Glomerular endothelial cell (primary cell): ENCODE data around the gene MFN2. TPM values are rescaled to one million over a fixed set of nuclear protein-coding genes. Genes with fewer than 3 reads are reported as not detected.
A peak's percentile ranks its signal among the peaks of the same experiment; 100 is the strongest.
"Not testable (repeated sequence)": the region's sequence is repeated elsewhere in the genome, so short reads cannot be mapped to it uniquely, and the experiment has no call there.

Experiments
- DNase-seq: peaks from one replicate; pipeline ENCODE4 v3.0.0-alpha.2; 2011; ENCODE audit warnings: low read depth, low spot score; ENCODE audit errors: extremely low read depth
- total RNA-seq: library from RNA; depleted of rRNA; stranded (reverse); fragments of >200 nt; gene quantifications from 2 replicates; pipeline ENCODE4 v1.2.3, GENCODE V29; 2015

MFN2 gene
- total RNA-seq: 61.1 and 63.8 TPM in 2 replicates

DNA sequence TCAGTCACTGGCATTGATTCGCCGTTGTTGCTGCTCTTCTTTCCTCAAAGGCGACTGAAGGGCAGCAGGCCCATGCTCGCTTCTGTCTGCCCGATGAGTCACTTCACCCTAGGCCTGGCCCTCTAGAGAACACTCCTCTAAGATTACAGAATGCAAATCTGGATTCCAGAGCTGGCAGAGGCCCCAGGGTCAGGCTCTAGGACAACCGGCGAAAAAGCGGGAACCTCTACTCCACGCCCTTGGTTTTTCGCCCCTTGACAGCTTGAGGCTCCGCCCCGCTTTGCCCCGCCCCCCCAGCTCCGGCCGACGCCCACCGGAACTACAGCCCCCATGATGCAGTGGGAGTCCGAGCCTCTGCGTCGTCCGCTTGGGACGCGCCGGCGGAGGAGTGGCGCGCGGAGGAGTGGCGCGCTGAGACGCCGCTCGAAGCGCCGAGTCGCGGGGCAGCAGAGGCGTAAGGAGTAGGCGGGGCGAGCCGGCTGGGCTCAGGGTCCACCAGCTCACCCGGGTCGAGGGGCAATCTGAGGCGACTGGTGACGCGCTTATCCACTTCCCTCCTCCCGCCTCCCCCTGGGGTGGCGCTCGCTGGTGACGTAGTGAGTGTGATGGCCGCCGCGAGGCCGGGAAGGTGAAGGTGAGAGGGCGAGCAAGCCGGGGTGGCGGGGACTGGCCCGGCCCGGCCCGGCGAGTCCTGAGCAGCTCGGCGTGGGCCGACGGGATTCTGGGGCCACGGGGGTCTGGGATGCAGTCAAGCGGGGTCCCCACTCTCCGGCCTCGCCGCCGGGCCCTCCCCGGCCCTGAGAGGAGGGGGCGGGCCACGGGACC lies at the start of gene MFN2:
Gene MFN2, plus strand, starts transcription at position 594 of the 825 bp plus-strand sequence. CDS start 8,725 bp downstream, outside the sequence.
- DNase-seq: peak; percentile 66

GRCh38 chr1:11930571-11931445 lies 49.4 kb upstream of the MFN2 start:
- DNase-seq: no peak

DNA sequence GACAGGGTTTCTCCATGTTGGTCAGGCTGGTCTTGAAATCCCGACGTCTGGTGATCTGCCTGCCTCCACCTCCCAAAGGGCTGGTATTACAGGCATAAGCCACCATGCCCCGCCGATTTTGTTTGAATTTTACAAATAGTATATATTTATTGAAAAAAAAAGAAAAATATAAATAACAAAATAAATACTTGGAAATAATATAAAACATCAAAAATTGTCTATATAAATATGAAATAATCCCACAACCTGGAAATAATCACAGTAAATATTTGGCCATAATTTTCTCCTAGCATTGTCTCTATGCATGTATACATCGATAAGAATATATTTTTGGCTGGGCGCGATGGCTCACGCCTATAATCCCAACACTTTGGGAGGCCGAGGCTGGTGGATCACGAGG lies 48.4 kb upstream of the MFN2 start:
- no peak for DNase-seq

- DNase-seq: no peak
Measured at GRCh38 chr1:11934302-11935056, 45.8 kb upstream of the MFN2 start, which contains the start of gene PLOD1. Gene PLOD1, plus strand, starts transcription at chr1:11934717. Its CDS starts 63 bp downstream, at chr1:11934780.

DNA sequence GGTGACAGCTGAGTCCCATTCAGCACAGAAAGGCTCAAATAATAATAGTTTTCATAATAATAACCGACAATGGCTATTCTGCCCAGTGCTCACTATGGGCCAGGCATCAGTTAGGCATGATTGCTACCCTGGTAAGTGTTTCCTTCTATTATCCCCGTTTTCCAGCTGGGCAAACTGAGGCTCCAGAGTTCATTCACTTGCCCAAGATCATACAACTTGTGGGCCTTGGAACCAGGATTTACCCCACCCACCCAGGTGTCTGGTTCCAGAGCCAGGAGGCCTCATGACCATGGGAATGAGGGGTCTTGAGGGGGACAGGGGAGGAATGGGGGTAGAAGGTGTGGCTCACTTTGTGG lies 45.2 kb upstream of the MFN2 start:
- no peak for DNase-seq

- not testable (repeated sequence) for DNase-seq
Measured at GRCh38 chr1:11935733-11936132, 44.5 kb upstream of the MFN2 start.

GRCh38 chr1:11938722-11939526 lies 41.3 kb upstream of the MFN2 start:
- no peak for DNase-seq

DNA sequence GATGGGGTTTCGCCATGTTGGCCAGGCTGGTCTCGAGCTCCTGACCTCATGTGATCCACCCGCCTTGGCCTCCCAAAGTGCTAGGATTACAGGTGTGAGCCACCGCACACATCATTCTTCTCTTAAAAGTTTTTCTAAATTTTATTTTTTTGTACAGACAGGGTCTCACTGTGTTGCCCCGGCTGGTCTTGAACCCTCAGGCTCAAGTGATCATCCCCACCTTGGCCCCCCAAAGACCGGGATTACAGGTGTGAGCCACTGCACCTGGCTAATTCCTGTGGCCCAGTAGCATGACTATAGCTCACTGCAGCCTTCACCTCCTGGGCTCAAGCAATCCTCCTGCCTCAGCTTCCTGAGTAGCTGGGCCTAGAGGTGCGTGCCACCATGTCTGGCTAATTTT lies 40.5 kb upstream of the MFN2 start:
- not testable (repeated sequence) for DNase-seq

DNA sequence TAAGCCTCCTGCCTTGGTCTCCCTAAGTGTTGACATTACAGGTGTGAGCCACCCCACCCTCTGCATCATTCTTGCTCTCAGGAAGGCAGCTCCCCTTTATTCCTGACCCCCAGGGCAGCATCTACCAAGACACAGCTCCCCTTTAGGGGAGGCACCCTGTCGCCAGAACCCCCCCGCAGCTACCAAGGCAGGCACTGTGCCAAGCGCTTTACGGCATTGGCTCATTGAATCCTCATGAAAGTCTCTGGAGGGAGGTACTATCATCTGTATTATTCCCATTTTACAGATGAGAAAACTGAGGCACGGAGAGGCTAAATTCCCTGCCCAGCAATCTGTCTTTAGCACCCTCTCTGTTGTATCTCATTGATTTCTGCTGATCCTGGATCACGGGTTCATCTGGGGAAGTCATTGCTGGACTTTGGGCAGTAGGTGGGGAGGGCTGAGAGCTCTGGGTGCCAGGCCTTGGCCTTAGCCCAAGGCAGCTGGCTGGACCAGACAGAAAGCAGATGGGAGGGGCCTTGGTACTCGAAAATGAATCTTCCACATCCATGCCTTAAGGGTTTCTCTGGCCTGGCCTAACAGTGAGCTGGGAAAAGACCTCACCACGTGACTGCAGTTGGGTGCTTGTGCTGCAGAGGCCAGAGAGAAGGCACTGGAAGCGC lies 39.9 kb upstream of the MFN2 start:
- no peak for DNase-seq

DNA sequence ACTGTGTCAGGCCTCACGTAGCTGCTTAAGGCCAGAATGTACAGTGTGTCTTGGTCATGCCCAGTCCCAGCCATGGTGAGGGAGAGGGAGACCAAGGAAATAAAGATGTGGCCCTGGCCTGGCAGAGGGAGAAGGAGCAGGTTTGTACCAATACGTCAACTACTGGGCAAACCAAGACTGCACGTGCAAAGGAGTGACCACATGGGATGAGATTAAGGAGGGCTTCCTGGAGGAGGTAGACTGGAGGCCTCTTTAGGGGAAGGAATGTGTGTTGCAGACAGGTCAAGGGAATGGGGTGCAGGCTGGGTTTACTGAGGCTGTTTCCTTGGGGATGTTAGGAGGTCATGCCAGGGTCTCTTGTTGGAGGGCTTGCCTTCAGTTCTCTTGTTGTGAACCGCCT lies 38.0 kb upstream of the MFN2 start:
- DNase-seq: no peak

DNA sequence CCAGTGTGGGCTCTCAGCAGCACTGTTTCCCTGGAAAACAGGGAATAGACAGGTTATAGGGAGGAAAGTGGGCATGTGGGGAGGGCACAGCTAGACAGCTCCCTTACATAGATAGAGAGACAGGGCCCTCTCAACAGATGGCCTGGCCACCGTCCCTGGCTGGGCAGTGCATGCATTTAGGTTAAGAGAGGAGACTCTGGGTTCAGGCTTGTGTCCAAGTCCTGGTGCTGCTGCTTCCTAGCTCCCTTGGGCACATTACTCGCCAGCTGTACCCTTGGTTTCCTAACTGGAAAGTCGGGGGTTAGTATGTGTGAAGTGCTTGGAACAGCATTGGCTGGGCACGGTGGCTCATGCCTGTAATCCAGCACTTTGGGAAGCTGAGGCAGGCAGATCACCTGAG lies 36.6 kb upstream of the MFN2 start:
- DNase-seq: no peak

- no peak for DNase-seq
Measured at GRCh38 chr1:11944358-11944931, 35.8 kb upstream of the MFN2 start.

- no peak for DNase-seq
Measured at GRCh38 chr1:11946647-11947046, 33.6 kb upstream of the MFN2 start.

- no peak for DNase-seq
Measured at GRCh38 chr1:11948822-11949458, 31.3 kb upstream of the MFN2 start.

DNA sequence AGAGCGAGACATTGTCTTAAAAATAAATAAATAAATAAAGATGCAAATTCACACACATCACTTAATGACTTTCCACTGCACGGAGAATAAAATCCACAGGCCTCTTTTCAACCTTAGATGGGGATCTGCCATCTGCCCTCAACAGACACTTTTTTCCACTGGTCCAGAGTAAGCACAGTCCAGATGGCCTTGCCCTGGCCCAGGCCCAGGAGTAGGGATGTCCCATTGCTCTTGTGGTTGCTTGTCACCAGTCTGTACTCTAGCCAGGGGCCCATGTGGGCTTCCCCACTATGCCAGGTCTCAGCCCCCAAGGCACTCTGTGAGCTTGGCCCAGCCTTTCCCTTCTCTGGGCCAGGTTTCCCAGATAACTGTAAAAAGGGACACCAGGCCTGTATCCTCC lies 28.3 kb upstream of the MFN2 start:
- DNase-seq: no peak

GRCh38 chr1:11952455-11953109 lies 27.7 kb upstream of the MFN2 start:
- no peak for DNase-seq

GRCh38 chr1:11955221-11955620 lies 25.0 kb upstream of the MFN2 start:
- DNase-seq: no peak

GRCh38 chr1:11957398-11957797 lies 22.8 kb upstream of the MFN2 start:
- DNase-seq: no peak
